NCI-H526 treated with DMSO at 0.1 percent for 48 hours (cell line): Measurements from ENCODE around the gene TNFSF18.

Source experiments
- DNase-seq: peaks from one replicate; lab custom pipeline; 2025; lab: John Stamatoyannopoulos, UW

TNFSF18 gene

DNA sequence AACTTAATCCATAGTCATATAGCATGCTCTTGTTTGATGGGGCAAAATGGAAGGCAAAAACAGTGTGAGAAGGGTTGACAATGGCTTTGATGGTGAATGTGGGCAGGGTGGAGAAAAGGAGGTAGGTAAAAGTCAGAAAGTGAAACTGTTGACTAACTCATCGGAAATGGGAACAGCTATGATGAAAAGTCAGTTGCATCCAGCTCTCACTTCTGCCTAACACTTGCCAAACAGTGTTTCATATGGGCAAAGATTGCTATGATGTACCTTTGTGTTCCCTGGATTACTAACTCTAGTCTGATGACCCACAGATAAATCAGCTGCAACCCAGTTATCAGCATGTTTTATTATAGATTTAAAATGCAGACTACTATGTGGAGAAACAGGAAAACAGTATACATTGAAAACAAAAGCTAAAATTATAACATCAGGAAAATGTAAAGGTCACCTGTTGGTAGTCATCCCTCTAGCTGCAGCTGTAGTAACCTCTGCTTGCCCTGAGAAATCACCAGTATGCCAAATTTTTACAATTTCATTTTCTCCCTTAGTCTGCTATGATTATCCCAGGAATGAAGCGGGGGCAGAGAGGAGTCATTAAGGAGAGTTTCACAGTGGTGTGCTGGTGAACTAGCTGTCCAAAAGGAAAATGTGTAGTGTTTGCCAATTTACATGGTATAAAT, 11.7 kb downstream of the TNFSF18 start:
- no peak for DNase-seq

DNA sequence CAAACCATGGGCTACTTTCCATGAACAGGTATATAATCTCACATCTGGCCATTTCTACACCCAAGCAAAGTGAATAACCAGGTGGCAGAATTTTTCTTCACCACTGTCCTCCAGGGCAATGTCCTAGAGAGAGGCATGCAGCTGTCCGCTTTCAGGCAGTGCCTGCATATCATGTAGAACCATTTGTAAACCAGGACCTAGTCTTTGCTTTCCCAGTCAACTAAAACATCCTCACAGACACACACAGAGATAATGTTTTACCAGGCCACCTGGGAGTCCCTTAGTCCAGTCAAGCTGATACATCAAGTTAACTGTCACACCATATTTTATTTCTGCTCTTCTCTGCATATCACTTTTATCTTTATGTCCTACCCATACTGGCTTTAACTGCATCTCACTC, 26.2 kb downstream of the TNFSF18 start:
- DNase-seq = no peak

DNA sequence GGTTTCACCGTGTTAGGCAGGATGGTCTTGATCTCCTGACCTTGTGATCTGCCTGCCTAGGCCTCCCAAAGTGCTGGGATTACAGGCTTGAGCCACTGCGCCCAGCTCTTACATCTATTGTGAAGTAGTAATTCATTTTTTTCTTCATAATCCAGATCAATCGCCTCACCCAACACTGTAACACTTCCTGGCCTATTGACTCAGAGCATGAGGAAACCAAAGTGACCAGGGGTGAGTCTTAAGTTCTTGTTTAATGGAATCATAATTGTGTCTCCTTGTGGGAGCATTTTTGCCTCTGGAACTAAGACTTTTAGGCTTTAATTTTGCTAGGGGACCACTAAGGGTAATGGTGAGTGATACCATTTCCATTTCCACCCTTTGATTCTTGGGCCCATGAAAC, 27.4 kb downstream of the TNFSF18 start:
- DNase-seq = no peak

DNA sequence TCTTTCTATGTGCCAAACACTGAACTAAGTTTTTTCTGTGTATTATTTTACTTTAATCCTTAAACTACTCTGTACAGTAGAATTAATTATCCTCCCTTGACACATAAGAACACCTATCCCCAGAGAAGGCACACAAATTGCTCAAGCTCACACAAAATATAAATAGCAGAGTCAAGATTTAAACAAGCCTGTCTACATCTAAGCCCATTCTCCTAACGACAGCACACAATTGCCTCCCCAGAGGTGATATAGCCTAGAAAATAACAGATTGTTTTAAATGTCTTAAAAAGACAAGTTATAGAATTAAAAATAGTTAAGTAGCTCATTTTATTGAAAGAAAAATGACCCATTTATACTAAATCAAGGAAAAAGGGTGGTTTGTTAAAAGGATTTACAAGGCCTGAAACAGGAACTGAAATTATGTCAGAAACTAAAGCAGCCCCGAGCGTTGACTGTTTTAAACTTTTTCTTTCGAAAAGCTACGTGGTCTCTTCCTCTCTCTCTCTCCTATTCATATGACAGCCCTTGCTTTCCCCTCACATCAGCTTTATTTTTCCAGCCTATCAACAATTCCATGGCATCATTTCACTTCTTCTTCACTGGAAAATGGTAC, 30.5 kb downstream of the TNFSF18 start:
- no peak for DNase-seq

DNA sequence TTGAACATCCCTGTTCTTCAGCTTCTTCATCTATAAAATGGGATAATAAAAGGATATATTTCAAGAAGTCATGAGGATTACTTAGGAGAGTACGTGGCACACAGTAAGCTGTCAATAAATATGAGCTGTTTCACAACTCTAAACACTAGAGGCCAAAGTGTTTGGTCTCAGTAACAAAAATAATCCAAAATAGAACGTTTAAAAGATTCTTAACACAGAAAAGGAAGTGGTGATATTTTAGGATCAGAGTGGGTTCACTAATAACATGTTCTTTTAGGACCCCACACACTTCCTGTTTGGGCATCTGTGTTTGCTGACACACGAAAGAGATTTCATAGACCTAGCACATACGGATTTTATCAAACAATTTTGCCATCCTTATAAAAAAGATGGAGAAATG, 32.9 kb downstream of the TNFSF18 start:
- no peak for DNase-seq

DNA sequence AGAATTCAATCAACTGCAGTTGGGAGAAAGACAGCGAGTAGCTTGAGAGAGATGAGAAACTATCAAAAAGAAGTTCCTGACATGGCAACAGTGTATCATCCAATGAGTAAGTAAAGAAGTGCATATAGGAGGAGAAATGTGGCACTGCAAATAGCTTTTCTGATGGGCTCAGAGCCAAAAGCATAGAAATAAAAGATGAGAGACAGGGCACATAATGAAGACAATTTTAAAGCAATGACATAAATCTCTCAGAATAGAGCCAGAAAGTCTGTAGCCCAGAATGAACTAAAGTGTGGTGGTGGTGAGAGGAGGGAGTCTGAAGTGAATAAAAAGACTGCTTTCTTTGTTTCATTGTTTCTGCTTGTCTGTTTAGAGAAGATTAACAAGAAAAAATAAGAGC, 34.3 kb downstream of the TNFSF18 start:
- no peak for DNase-seq

DNA sequence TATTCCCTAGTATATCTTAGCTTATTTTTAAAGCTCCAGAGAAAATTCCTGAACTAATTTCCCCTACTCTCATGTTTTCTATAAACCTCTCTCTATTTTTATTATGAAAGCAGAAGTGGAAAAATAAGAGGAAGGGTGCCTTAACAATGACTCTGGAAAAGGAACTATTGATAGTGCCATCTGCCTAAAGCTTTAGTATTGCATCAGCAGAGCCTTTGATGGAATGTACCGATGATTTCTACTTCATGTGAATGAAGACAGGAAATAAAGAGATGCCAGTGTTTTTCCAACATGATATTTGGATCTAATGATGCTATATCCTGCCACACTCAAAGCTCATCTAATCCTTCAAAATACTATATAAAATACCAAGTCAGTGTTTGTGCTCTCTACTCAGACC, 35.1 kb downstream of the TNFSF18 start:
- no peak for DNase-seq

DNA sequence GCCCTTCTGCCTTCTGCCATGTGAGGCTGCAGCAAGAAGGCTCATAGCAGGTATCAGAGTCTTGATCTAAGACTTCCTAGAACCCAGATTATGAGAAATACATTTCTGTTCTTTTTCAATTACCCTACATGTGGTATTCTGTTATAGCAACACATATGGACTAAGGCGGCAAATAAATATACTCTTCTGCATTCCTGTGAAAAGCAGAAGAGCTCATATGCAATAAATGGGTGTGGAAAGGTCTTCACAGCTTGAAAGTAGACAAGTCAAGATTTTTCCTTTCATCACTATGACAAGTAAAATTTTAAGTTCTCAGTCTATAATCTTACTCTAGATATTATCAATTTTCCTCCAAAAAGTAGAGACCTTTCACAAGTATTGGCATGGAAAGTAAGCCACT, 36.6 kb downstream of the TNFSF18 start:
- DNase-seq = no peak

DNA sequence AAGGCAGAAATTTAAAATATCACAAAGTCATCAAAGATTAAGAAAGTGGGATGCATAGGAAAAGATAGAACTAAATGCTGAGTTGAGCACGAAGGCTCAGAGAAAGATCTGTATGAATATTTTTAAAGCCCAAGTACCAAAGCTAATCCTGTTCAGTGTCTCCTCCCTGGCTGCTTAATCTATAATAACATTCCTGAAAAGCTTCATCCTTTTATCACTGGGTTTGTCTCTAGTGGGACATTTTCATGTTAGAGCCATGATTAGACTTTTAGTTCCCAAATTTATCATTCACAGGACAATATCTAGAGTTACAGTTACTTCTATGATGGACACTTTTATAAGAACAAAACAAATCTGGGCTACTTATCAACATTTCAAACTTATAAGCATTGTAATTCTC, 38.6 kb downstream of the TNFSF18 start:
- no peak for DNase-seq

DNA sequence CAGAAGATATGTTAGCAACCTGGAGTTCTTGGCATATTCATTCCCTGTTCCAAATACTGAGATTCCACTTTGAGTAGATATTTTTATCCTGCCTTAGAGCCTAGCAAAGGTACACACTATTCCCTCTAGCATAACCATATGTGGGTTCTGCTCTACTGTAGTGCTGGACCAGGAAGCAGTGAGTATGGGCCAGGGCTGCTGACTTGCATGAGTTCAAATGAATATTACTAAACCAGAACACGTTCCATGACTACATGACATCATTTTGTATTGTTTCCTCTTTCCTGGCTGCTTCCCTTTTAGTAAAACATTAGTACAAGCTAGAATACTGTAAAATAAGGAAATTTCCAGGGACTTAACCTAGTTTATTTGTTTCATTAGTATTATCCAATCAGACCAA, 41.1 kb downstream of the TNFSF18 start:
- no peak for DNase-seq

DNA sequence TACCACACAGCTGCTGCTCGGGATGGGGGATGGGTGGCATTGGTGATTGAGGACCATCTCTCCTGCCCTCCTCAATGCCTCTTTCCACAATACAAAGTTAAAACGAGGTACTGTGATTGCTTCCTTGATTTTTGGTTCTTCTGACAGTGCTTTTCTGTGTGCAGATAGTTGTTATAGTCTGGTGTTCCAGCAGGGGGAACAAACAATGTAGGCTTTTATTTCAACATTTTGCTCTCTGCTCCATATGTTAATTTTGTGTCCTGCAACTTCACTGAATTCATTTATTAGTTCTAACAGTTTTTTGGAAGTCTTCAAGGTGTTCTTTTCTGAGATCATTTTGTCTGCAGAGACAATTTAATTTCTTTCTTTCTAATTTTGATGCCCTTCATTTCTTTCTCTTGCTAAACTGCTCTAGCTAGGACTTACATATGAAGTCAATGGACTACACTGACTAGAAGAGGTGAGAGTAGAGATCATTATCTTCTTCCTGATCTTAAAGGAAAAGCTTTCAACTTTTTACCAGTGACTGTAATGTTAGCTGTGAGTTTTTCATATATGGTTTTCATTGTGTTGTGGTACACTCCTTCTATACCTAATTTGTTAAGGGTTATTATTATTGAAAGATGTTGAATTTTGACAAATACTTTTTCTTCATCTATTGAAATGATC, 45.4 kb downstream of the TNFSF18 start:
- no peak for DNase-seq

DNA sequence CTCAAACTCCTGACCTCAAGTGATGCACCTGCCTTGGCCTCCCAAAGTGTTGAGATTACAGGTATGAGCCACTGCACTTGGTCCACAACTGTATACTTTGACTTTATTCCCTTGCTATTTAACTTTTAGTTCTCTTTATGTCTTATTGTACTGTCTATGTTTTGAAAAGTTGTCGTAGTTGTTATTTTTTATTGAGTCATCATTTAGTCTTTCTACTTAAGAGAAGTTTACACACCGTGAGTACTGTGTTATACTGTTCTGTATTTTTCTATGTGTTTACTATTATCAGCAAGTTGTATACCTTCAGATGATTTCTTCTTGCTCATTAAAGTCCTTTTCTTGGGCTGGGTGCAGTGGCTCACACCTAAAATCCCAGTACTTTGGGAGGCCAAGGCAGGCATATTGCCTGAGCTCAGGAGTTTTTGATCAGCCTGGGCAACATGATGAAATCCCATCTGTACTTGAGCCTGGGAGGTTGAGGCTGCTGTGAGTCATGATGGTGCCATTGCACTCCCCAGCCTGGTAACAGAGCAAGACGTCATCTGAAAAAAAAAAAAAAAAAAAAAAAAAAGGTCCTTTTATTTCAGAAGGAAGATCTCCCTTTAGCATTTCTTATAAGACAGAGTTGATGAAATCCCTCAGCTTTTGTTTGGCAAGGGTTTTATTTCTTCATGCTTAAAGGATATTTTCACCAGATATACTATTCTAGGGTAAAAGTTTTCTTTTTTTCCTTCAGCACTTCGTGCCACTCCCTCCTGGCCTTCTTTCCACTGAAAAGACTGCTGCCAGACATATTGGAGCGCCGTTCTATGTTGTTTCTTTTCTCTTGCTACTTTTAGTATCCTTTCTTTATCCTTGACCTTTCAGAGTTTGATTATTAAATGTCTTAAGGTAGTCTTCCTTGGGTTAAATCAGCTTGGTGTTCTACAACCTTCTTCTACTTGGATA, 47.6 kb downstream of the TNFSF18 start:
- DNase-seq = no peak

DNA sequence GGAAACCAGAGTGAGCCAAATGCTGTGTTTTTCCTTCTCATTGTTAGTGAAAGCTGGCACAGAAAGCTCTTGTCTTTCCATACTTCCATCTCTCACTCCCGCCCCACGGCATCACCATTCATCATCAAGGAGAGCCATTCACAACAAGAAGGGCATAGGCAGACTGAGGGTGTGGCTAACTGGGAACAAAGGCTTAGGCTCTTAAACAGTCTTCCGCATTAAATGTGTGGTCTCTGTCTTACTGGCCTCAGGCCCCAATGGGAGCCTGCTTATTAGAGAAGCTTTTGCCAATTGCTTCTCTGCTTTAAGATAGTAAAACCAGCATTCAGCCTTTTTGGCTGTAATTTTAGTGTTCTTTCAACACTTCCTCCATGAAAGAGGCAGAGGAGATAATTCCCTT, 51.4 kb downstream of the TNFSF18 start:
- no peak for DNase-seq

DNA sequence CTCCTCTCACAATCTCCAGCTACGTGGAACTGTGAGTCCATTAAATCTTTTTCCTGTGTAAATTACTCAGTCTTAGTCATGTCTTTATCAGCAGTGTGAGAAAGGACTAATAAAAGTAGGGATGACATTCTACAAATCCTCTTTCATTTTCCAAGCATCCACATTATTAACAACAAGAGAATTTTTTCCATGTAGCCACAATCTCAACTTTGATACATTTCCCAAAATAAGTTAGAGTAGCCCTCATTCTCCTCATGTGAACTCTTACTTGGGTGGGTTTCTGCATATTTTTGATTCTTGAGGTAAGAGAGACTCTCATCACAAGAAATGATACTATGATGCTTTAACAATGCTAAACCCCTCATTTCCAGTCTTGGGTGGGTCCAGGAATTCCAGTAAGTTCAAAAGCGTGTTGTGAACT, 52.8 kb downstream of the TNFSF18 start:
- no peak for DNase-seq

DNA sequence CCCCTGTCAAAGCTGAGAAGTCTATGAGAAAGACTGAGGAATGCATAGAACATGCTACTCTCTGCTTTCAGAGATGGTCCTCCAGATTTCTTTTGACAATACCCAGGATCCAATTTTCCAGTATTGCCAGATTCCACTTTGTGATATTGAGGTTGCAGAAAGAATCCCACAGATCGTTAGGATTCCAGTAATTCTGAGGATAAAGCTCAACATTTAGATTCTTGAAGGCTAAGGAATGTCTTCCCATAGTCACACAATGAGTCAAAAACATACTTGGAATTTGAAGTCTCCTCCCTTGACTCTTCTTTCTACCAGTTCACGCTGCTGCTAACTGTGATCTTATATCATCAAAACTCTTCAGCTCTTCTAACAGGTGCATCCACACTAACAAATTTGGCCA, 57.1 kb downstream of the TNFSF18 start:
- no peak for DNase-seq

DNA sequence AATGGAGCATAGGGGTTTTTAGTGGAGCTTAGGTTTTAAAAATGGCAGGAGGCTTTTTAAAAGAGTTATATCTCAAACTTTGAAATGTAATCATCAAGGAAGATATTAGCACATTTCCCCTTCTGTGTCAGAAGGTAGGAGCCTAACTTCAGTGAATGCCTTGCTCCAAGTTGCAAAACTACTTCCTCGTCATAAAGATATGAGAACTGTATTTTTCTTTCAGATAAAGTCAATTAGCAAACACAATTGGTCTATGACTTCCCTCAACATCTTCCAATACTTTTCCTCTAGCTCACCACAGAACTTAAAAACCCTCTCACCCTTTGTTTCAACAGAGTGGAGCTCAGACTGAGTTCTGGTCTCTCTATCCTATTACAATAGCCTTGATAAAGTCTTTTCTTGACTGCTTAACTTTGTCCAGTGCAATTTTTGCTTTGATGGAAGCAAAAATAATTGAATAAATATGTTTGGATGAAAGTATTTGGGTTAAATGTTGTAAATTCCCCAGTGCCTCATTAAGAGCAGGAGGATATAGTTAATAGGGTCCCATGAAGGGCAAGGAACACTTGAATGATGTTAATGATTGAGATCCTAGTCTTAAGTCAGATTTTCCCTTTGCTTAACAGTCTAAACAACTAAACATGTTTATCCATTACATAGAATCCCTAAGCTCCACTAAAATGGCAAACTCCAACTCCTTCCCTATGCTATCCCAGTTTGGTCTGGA, 58.9 kb downstream of the TNFSF18 start:
- DNase-seq = no peak

DNA sequence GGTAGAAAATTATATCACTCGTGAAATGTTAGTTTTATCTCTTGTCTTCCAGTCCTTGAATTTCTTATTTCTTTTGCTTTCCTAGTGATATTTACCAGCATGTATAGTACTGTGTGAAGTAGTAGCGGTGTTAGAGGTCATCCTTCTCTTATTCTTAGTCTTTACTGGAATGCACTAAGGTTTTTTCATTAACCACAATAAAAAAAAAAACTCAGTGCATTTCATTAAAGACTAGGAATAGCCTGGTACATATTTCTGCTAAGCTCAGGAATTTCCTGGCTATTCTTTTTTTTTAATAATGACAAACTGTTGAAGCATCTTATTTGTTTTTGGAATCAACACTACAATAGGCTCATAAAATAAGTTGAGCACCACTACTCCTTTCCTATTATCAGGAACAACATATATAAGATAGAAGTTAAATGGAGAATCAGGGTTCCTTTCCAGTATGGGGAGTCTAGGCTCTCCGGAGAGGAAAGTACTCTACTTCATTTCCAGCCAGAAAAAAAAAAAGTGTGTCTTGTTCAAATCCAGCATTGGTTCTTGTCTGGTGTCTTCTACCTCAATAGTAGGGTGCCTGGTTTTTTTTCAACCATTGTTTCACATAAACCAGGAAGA, 60.0 kb downstream of the TNFSF18 start:
- DNase-seq = no peak
